ENCODE results near the gene PGBD5. TPM values are rescaled to one million over a fixed set of nuclear protein-coding genes. Genes with fewer than 3 reads are reported as not detected.

The PGBD5 gene
- total RNA-seq, 4 donors from 2014 or later, result 1.0 to 4.5 (median 1.9) TPM

DNA sequence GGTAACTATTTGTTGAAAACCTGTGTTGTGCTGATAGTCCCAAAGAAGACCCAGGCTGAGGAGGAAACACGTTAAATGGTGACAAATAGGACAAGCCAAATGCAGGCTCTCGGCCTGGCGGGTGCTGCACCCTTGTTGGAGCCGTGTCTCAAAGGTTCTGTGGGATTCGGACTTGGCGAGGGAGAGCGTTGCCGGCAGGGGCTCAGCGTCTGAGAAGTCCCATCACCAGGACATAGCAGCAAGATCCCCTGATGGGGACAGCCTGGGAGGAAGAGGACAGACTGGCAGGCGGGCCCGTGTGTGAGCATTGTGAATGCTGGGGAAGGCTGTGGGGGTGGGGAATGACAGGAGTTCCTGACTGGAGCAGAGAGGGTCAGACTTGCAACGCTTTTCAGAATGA, 142.5 kb downstream of the PGBD5 start:
- ATAC-seq (no peak), DNase-seq (no peak)
- H3K27me3 ChIP-seq, result no peaks in the 10 kb centered on the region
- H3K4me1 ChIP-seq, result peaks cover 0 to 4% of the 10 kb centered on the region in 2 donors
- no peak overlapping the region for H3K27ac ChIP-seq
- H3K4me3 ChIP-seq, result no peak overlapping the region
- H3K36me3 ChIP-seq, result peaks cover 0 to 17% of the 10 kb centered on the region in 2 donors
- intact Hi-C loops (cut with DNase I; ENCODE audit: low total_unique reads) (no loop called here), in situ Hi-C loops (cut with MboI; ENCODE audit: low sequenced_read_pairs in 4 of 4) (no loop called here)
- TF ChIP-seq POLR2A (IDR thresholded peaks at IDR 0.05), result no peak
- TF ChIP-seq, protein P1, sequence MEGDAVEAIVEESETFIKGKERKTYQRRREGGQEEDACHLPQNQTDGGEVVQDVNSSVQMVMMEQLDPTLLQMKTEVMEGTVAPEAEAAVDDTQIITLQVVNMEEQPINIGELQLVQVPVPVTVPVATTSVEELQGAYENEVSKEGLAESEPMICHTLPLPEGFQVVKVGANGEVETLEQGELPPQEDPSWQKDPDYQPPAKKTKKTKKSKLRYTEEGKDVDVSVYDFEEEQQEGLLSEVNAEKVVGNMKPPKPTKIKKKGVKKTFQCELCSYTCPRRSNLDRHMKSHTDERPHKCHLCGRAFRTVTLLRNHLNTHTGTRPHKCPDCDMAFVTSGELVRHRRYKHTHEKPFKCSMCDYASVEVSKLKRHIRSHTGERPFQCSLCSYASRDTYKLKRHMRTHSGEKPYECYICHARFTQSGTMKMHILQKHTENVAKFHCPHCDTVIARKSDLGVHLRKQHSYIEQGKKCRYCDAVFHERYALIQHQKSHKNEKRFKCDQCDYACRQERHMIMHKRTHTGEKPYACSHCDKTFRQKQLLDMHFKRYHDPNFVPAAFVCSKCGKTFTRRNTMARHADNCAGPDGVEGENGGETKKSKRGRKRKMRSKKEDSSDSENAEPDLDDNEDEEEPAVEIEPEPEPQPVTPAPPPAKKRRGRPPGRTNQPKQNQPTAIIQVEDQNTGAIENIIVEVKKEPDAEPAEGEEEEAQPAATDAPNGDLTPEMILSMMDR (IDR thresholded peaks at IDR 0.05 in 4 of 5, conservative IDR thresholded peaks at IDR 0.05 in 1 of 5), result no peak
- no peaks in the 10 kb centered on the region for H3K9me3 ChIP-seq

- no peak overlapping the region for H3K4me3 ChIP-seq
- DNase-seq (no peak), ATAC-seq (no peak)
- peaks cover 0 to 22% of the 10 kb centered on the region in 2 donors for H3K36me3 ChIP-seq
- TF ChIP-seq POLR2A (IDR thresholded peaks at IDR 0.05), result no peak
- TF ChIP-seq, protein P1 (IDR thresholded peaks at IDR 0.05 in 4 of 5, conservative IDR thresholded peaks at IDR 0.05 in 1 of 5), result no peak
- H3K27ac ChIP-seq, result no peak overlapping the region
- in situ Hi-C loops (cut with MboI; ENCODE audit: low sequenced_read_pairs in 4 of 4), result no loop called here
- intact Hi-C loops (cut with DNase I; ENCODE audit: low total_unique reads), result no loop called here
- no peaks in the 10 kb centered on the region for H3K27me3 ChIP-seq
- H3K9me3 ChIP-seq, result no peaks in the 10 kb centered on the region
- H3K4me1 ChIP-seq, result peaks cover 0 to 4% of the 10 kb centered on the region in 2 donors
These were observed 144.0 kb downstream of the PGBD5 start for GRCh38 chr1:230282157-230282556.

DNA sequence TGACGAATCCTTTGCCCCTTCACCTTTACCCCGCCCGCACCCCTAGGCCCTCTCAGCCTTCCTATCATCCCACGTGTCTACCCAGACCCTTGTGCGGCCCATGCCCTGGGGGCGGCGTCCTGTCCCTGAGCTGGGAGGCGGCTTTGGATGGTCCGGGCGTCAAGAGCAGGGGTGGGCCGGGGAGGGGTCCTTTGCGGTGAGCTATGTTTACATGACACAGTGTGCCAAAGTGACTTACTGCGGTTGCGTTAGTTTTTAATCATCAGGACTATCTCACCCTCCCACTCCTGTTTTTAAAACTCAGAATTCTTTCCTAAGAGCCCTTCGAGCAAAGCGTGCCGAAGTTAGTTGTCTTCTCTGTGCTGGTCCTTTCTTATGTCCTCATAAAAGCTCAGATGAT, 144.6 kb downstream of the PGBD5 start:
- peaks cover 0 to 4% of the 10 kb centered on the region in 2 donors for H3K4me1 ChIP-seq
- intact Hi-C loops (cut with DNase I; ENCODE audit: low total_unique reads), result no loop called here
- no peaks in the 10 kb centered on the region for H3K27me3 ChIP-seq
- peaks cover 0 to 28% of the 10 kb centered on the region in 2 donors for H3K36me3 ChIP-seq
- DNase-seq (no peak), ATAC-seq (no peak)
- in situ Hi-C loops (cut with MboI; ENCODE audit: low sequenced_read_pairs in 4 of 4), result no loop called here
- H3K9me3 ChIP-seq, result no peaks in the 10 kb centered on the region
- no peak overlapping the region for H3K27ac ChIP-seq
- TF ChIP-seq, protein P1 (IDR thresholded peaks at IDR 0.05 in 4 of 5, conservative IDR thresholded peaks at IDR 0.05 in 1 of 5), result no peak
- no peak for TF ChIP-seq POLR2A (IDR thresholded peaks at IDR 0.05)
- no peak overlapping the region for H3K4me3 ChIP-seq

- no peaks in the 10 kb centered on the region for H3K27me3 ChIP-seq
- in situ Hi-C loops (cut with MboI; ENCODE audit: low sequenced_read_pairs in 4 of 4) (no loop called here), intact Hi-C loops (cut with DNase I; ENCODE audit: low total_unique reads) (no loop called here)
- no peak overlapping the region for H3K4me3 ChIP-seq
- H3K4me1 ChIP-seq, result peaks cover 0 to 4% of the 10 kb centered on the region in 2 donors
- ATAC-seq, result no peak
- peak overlapping the region in 1 of 4 donors; percentile 49 for H3K27ac ChIP-seq
- no peak for DNase-seq
- H3K9me3 ChIP-seq, result no peaks in the 10 kb centered on the region
- peaks cover 0 to 34% of the 10 kb centered on the region in 2 donors for H3K36me3 ChIP-seq
- no peak for TF ChIP-seq POLR2A (IDR thresholded peaks at IDR 0.05)
- TF ChIP-seq, protein P1 (IDR thresholded peaks at IDR 0.05 in 4 of 5, conservative IDR thresholded peaks at IDR 0.05 in 1 of 5), result no peak
These were observed 145.2 kb downstream of the PGBD5 start for GRCh38 chr1:230280906-230281413.
